ENCODE data around the gene EHMT1.
"Not testable (repeated sequence)": the region's sequence is repeated elsewhere in the genome, so short reads cannot be mapped to it uniquely, and the experiment has no call there.

DNA sequence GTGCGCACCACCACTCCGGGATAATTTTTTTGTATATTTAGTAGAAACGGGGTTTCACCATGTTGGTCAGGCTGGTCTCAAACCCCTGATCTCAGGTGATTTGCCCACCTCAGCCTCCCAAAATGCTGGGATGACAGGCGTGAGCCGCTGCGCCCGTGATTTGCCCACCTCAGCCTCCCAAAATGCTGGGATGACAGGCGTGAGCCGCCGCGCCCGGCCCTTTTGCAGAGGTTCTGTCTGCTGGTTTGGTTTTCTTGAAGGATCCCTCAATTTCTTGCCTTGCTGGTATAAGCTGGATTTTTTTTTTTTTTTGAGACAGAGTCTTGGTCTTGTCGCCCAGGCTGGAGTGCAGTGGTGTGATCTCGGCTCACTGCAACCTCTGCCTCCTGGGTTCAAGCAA lies 8.6 kb downstream of the EHMT1 start:
- TF ChIP-seq HDAC2 (IDR thresholded peaks at IDR 0.05); CHD2 (IDR thresholded peaks at IDR 0.05; ENCODE audit: low read length, partially characterized antibody); CBX2 (IDR thresholded peaks at IDR 0.05; ENCODE audit: borderline replicate concordance, low read depth); CTCF (IDR thresholded peaks at IDR 0.05); HES2 (IDR thresholded peaks at IDR 0.05); RNF2 (IDR thresholded peaks at IDR 0.05; ENCODE audit: borderline replicate concordance, low read depth); BHLHE40 (IDR thresholded peaks at IDR 0.05; ENCODE audit: low read depth, low read length); MAX (IDR thresholded peaks at IDR 0.05); EP300 (IDR thresholded peaks at IDR 0.05); HOXA7 (CRISPR knock-in tag; IDR thresholded peaks at IDR 0.05); RCOR1 (IDR thresholded peaks at IDR 0.05; ENCODE audit: low read depth, low read length); SMC3 (IDR thresholded peaks at IDR 0.05); JUNB (IDR thresholded peaks at IDR 0.05): not testable (repeated sequence)

All from A549 (cell line).